H7 (cell line): ENCODE measurements around the gene C1QL4. TPM values are rescaled to one million over a fixed set of nuclear protein-coding genes. Genes with fewer than 3 reads are reported as not detected.

Experiments
- DNase-seq: peaks from one replicate; pipeline ENCODE4 v3.0.0; 2012
- H3K27me3 ChIP-seq: 2 replicates; pipeline ENCODE4 v1.6.0; 2011; ENCODE audit warnings: mild to moderate bottlenecking, low read length; ENCODE audit not compliant: control insufficient read depth, insufficient read depth
- H3K36me3 ChIP-seq: replicated peaks from 2 replicates; pipeline ENCODE4 v1.5.1; 2011; ENCODE audit warnings: low read length; ENCODE audit not compliant: control insufficient read depth, insufficient read depth
- H3K4me3 ChIP-seq: 2 replicates; pipeline ENCODE4 v1.5.1; 2011; ENCODE audit warnings: low read depth, mild to moderate bottlenecking, control low read depth, low read length, moderate library complexity; ENCODE audit not compliant: insufficient read depth
- total RNA-seq: library from RNA; depleted of rRNA; stranded (reverse); fragments of >200 nt; shearing (Covaris generic); gene quantifications from 2 replicates; pipeline ENCODE4 v1.2.3, GENCODE V29; 2014

Gene C1QL4
- total RNA-seq, 1 experiment from 2014 or later = 1.1 TPM

- no peaks in the 10 kb centered on the region for H3K36me3 ChIP-seq
- H3K27me3 ChIP-seq = no peaks in the 10 kb centered on the region; the same call in 1 of the 2 replicates
- H3K4me3 ChIP-seq = no peak overlapping the region
- no peak for DNase-seq
These were observed 22.7 kb upstream of the C1QL4 start for GRCh38 chr12:49359671-49360070.

DNA sequence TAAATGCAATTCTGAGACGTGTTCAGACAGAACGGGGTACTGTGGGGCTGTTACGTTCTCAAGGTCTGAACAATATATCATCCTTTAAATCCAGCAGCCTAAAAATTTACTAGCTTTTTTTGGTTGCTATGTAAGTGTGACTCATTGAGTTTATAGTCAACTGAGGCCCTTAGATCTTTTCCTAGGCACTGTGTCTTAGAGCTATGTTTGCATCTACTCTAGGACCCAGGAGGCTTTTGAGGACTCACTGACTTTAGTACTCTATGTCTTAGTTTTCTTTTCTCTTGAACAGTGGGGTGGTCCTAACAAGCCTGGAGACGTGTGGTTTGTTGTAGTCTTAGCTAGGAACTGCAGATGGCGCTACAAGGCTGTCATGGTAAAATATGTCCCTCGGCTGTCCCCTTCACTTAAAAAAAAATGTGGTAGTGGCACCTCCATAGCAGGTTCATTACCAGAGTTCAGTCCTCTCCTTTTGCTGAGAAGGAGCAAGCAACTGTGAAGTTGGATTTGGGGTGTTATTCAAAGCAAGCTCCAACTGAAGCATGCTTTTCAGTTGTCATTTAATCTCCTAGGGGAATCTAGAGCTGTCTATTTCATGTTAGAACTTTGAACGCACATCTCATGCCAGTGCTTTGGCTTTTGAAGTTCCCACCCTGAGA lies 21.6 kb upstream of the C1QL4 start:
- Histone ChIP-seq H3K36me3 (no peaks in the 10 kb centered on the region), H3K27me3 (no peaks in the 10 kb centered on the region; the same call in 1 of the 2 replicates), H3K4me3 (no peak overlapping the region)
- peak; percentile 81 for DNase-seq

DNA sequence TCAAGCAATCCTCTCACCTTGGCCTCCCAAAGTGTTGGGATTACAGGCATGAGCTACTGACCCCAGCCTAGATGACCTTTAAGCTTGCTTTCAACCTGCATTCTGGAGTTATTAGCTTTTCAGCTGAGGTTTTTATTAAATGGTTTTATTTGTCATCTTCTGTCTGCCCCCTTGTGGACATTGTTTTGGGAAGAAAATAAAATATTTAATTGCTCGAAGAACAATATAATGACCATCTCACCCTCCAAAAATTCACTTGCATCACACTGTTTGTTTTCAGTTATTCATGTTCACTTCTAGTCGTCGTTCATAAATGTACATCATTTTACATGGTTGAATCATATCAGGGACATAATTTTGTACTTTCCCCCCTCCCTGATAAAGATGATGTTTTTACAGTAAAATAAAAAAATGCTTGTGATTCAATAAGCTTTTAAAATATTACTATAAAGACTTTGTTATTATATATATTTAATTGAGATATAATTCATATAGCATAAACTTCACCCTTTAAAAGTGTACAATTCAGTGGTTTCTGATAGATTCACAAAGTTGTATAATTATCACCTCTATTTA lies 20.2 kb upstream of the C1QL4 start:
- Histone ChIP-seq H3K27me3 (no peaks in the 10 kb centered on the region; the same call in 1 of the 2 replicates), H3K36me3 (no peaks in the 10 kb centered on the region), H3K4me3 (no peak overlapping the region)
- peak; percentile 41 for DNase-seq

- Histone ChIP-seq H3K4me3 (no peak overlapping the region), H3K27me3 (no peaks in the 10 kb centered on the region; the same call in none of the 2 replicates), H3K36me3 (no peaks in the 10 kb centered on the region)
- DNase-seq = no peak
These were observed 18.9 kb upstream of the C1QL4 start for GRCh38 chr12:49355913-49356312.

DNA sequence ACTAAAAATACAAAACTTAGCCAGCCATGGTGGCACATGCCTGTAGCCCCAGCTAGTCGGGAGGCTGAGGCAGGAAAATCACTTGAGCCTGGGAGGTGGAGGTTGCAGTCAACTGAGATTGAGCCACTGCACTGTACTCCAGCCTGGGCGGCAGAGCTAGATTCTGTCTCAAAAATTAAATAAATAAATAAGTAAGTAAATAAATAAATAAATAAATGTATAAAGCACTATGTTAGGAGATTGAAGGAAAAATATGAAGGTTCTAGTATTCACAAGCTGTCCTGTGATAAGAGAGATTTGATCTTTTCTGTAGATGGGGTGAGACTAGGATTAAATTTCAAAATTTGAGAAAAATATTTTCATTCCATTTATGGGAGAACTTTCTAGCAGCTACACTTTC lies 15.4 kb upstream of the C1QL4 start:
- DNase-seq = no peak
- Histone ChIP-seq H3K4me3 (no peak overlapping the region), H3K36me3 (no peaks in the 10 kb centered on the region), H3K27me3 (peaks cover 24% of the 10 kb centered on the region)

DNA sequence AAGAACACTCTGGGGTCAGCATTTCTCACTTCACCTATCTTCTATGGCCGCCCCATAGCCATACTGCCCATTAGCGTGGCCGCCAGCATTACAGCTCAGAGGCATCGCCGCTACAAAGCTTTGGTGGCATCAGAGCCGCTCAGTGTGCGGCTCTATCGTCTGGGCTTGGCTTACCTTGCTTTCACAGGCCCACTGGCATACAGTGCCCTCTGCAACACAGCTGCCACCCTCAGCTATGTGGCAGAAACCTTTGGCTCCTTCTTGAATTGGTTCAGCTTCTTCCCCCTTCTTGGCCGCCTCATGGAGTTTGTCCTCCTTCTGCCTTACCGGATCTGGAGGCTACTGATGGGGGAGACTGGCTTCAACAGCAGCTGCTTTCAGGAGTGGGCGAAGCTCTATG lies 12.3 kb upstream of the C1QL4 start:
- no peak for DNase-seq
- no peak overlapping the region for H3K4me3 ChIP-seq
- no peaks in the 10 kb centered on the region for H3K36me3 ChIP-seq
- H3K27me3 ChIP-seq = peaks cover 55% of the 10 kb centered on the region

DNA sequence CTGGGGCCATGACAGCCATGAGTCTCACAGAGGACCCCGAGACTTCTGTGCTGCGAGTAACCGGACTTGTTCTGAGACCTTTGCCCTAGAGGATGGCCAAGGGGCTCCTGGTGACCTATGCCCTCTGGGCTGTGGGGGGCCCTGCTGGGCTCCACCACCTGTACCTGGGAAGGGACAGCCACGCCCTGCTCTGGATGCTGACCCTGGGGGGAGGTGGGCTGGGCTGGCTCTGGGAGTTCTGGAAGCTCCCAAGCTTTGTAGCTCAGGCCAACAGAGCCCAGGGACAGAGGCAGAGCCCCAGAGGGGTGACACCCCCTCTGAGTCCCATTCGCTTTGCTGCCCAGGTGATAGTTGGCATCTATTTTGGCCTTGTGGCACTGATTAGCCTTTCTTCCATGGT lies 11.8 kb upstream of the C1QL4 start:
- no peaks in the 10 kb centered on the region for H3K36me3 ChIP-seq
- DNase-seq = no peak
- peaks cover 60% of the 10 kb centered on the region for H3K27me3 ChIP-seq
- no peak overlapping the region for H3K4me3 ChIP-seq

GRCh38 chr12:49347311-49348193 lies 10.6 kb upstream of the C1QL4 start:
- DNase-seq = peak; percentile 99
- peak overlapping the region; percentile 40 for H3K4me3 ChIP-seq
- H3K36me3 ChIP-seq = no peaks in the 10 kb centered on the region
- H3K27me3 ChIP-seq = peaks cover 72% of the 10 kb centered on the region

DNA sequence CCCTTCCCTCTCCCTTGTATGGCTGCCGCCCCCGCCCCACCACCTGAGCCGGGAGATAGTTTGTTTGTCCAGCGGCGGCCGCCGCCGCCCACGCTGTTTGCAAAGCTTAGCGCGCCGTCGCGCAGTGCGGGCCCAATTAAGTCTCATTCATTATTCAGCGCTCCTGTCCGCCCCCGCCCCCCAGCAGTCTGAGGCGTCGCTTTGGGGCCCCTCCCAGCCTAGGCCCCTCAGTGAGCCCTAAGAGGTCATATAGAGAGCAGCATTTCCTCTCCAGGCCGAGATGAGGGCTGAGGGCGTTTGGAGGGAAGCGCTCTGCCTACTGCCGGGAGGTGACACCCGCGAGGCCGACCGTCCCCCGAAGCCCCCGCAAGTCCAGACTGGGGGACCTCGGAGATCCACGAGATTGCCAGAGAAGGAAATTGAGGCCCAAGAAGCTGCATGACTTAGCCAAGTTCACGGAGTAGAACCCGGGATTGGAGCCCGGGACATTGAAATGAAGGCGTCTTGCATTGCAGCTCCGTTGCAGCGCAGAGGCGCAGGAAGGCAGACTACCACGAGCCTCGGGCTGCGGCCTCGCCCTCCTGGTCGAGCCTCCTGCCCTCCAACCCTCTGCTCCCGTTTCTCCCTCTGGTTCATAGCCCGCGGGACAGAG lies 9.8 kb upstream of the C1QL4 start, which contains the start of gene DNAJC22:
DNAJC22 (plus strand) TSS at position 230 of the 652 bp plus-strand sequence. CDS start 1,985 bp downstream, outside the sequence.
- H3K4me3 ChIP-seq = peak within 1 kb of the TSS; percentile 40
- no peaks in the 10 kb centered on the region for H3K36me3 ChIP-seq
- H3K27me3 ChIP-seq = peaks cover 78% of the 10 kb centered on the region
- DNase-seq = peak; percentile 85

DNA sequence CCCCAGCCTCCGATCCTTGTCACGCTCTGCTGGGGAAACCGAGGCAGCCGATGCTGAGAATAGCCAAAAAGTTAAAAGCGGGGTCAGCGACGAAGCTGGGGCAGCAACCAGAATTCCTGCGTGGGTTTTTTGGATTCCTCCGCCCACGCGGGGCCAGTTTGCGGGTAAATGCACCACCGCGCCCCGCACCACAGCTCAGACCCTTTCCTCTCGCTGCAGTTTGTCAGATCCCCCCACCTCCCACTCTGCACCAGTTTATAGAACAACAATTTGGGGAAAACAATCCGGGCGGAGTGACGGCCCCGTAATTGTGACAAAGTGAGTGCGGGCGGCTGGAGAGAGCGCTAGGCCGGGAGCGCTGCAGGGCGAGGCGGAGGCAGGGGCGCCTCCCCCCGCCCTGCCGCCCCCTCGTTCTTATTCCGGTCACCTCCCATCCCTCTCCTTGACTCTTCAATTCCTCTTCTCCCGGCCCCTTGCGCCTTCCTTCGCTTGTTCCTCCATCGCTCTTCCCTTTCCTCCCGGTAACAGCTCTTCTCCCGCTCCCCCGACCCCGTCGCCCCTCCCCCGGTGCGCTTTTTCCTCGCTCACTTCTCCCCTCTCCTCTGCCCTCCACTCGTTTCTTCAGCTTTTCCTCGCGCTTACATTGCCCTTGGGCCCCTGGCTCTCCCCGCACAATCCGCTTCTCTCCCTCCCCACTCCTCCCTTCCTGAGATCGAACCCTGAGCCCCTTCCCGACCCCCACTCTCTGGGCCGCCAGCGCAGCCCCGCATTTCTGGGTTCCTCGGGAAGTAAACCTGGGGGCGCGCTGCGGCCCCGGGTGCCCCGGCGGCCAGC lies 9.1 kb upstream of the C1QL4 start:
- peak; percentile 90 for DNase-seq
- peaks cover 85% of the 10 kb centered on the region for H3K27me3 ChIP-seq
- no peaks in the 10 kb centered on the region for H3K36me3 ChIP-seq
- peak overlapping the region; percentile 40 for H3K4me3 ChIP-seq

DNA sequence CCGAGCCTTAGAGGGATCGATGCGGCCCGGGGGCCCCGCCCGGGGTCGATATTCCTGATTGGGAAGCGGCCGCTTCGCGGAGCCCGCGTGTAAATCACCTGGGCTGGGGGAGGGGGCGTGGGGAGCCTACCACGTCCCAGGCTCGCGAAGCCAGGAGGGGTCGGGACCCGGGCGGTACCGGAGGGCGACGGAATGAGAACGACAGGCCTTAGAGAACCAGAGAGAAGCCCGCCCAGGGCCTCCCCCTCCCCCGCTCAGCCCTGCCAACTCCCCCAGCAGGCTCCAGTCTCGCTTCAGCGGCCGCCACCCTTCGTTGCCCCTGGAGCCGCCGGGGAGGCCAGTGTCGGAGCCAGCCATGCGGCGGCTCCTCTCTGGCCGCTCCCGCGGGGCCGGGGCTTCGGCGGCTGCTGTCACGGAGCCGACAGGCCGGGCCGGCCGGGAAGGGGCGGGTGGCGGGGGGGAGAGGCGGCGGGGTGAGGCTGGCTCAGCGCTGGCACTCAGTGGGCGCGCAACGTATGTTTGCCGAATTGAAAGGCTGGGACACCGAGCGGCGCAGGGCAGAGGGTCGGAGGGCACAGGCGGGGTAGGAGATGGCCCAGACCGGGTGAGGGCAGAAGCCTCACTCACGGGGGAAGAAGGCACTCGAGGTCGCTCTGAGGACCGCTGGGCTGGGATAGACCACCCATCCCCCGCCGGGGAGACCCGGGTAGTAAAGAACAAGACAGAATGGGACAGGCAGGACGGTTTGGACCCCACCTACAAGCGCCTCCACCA lies 8.2 kb upstream of the C1QL4 start:
- Histone ChIP-seq H3K36me3 (no peaks in the 10 kb centered on the region), H3K4me3 (peak overlapping the region; percentile 40), H3K27me3 (peaks cover 93% of the 10 kb centered on the region)
- peak; percentile 87 for DNase-seq

DNA sequence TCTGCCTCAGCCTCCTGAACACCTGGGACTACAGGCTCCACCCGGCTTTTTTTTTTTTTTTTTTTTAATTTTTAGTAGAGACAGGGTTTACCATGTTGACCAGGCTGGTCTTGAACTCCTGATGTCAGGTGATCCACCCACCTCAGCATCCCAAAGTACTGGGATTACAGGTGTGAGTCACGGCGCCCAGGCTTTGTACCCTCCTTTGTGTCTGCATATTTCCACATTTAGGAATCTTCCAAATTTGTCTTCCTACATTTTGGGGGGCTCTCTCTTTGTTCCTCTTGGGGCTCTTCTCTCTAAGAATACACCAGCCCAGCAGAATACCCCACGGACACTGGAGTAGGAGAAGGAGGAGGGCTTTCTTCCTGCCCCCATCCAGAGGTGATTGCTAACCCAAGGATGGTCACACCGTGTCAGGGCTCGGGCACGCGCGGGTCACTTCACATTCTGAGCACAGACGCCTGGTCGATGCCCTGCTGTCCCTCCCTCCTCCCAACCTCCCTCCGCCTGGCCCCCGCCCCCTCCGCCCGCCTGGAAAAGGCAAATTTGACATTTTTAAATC lies 7.6 kb upstream of the C1QL4 start:
- Histone ChIP-seq H3K4me3 (no peak overlapping the region; the same call in 1 of the 2 replicates), H3K36me3 (no peaks in the 10 kb centered on the region), H3K27me3 (peaks cover 97% of the 10 kb centered on the region)
- peak; percentile 60 for DNase-seq
